HEK293T (cell line): Measurements from ENCODE around the gene TMEFF2.

ENCODE experiments used
- BHLHE40 ChIP-seq: fragments of 450-650 bp; IDR thresholded peaks from 2 replicates; pipeline ENCODE4 v1.6.1; 2016; ENCODE audit warnings: mild to moderate bottlenecking, moderate library complexity, borderline replicate concordance
- HDGF ChIP-seq: fragments of 450-650 bp; IDR thresholded peaks from 2 replicates; pipeline ENCODE4 v1.6.1; 2017; ENCODE audit warnings: antibody characterized with exemption, borderline replicate concordance
- NFRKB ChIP-seq: fragments of 450-650 bp; IDR thresholded peaks from 2 replicates; pipeline ENCODE4 v1.6.1; 2016; ENCODE audit warnings: mild to moderate bottlenecking, moderate library complexity
- PKNOX1 ChIP-seq: fragments of 450-650 bp; IDR thresholded peaks from 2 replicates; pipeline ENCODE4 v1.6.1; 2016
- SP1 ChIP-seq: fragments of 450-650 bp; IDR thresholded peaks from 2 replicates; pipeline ENCODE4 v1.6.1; 2017
- SUZ12 ChIP-seq: fragments of 450-650 bp; IDR thresholded peaks from 2 replicates; pipeline ENCODE4 v1.6.1; 2016; ENCODE audit warnings: mild to moderate bottlenecking
- TARDBP ChIP-seq: fragments of 450-650 bp; IDR thresholded peaks from 2 replicates; pipeline ENCODE4 v1.6.1; 2016
- ZNF384 ChIP-seq: fragments of 450-650 bp; IDR thresholded peaks from 2 replicates; pipeline ENCODE4 v1.6.1; 2016

- no peak for TF ChIP-seq HDGF
- no peak for TF ChIP-seq SUZ12
- no peak for TF ChIP-seq ZNF384
- no peak for TF ChIP-seq TARDBP
- no peak for TF ChIP-seq SP1
- TF ChIP-seq PKNOX1, result no peak
- no peak for TF ChIP-seq BHLHE40
- no peak for TF ChIP-seq NFRKB
Observed at GRCh38 chr2:192139813-192140212, 54.9 kb downstream of the TMEFF2 start.
